ENCODE measurements around the gene DGKQ.

- no peak for TF ChIP-seq RFX5 (IDR thresholded peaks at IDR 0.05; ENCODE audit: borderline replicate concordance, low read depth, low read length)
- TF ChIP-seq EZH2 (IDR thresholded peaks at IDR 0.05; ENCODE audit: low read depth, low read length, severe bottlenecking): no peak
These were observed 24.5 kb downstream of the DGKQ start for GRCh38 chr4:948936-949300.

Measured in H1 (cell line).